Naive thymus-derived CD4-positive, alpha-beta T cell (primary cell): ENCODE data around the gene MATN1. TPM values are rescaled to one million over a fixed set of nuclear protein-coding genes. Genes with fewer than 3 reads are reported as not detected.

Experiments used
- ATAC-seq: fragments of 150-1000 bp; cut with Tn5 transposase; 2 replicates; pipeline ENCODE4 v1.10.0; 2021; ENCODE audit warnings: mild to moderate bottlenecking, moderate library complexity
- CTCF ChIA-PET: fragments of 350-600 bp; sonication (Branson Sonifier 250); formaldehyde crosslinking; loops from one replicate; lab custom pipeline; 2021; ENCODE audit warnings: antibody characterized with exemption; lab: Charles Lee
- POLR2A ChIA-PET: fragments of 350-600 bp; sonication (Branson Sonifier 250); formaldehyde crosslinking; loops from one replicate; lab custom pipeline; 2021; ENCODE audit warnings: antibody characterized with exemption, inconsistent platforms; lab: Charles Lee
- DNase-seq, 9 donors: peaks; one replicate each; pipeline versions ENCODE4 v3.0.0 to v3.0.0-alpha.2; 2020 to 2022; ENCODE audit warnings: mixed read lengths in 1 of 9
- H3K27ac ChIP-seq: one replicate; pipeline ENCODE4 v1.7.0; 2013; ENCODE audit warnings: mild to moderate bottlenecking, low read depth, low read length, moderate library complexity
- H3K27me3 ChIP-seq, 2 donors: one replicate each; pipeline ENCODE4 v1.7.0; 2013; ENCODE audit warnings: low read length in 2 of 2, mild to moderate bottlenecking in 2 of 2, moderate library complexity in 2 of 2; ENCODE audit not compliant: control insufficient read depth in 2 of 2, insufficient read depth in 2 of 2
- H3K36me3 ChIP-seq, 3 experiments: 1 replicate in 2 of 3; 2 replicates in 1 of 3; pipeline ENCODE4 v1.7.0; 2013; ENCODE audit warnings: low read length in 3 of 3, mild to moderate bottlenecking in 3 of 3, moderate library complexity in 1 of 3; ENCODE audit not compliant: insufficient read depth in 3 of 3, control insufficient read depth in 2 of 3
- H3K4me1 ChIP-seq, 2 donors: one replicate each; pipeline ENCODE4 v1.7.0; 2013; ENCODE audit warnings: low read length in 2 of 2, mild to moderate bottlenecking in 2 of 2, moderate library complexity in 1 of 2; ENCODE audit not compliant: control insufficient read depth in 2 of 2, insufficient read depth in 2 of 2
- H3K4me3 ChIP-seq: 2 replicates; pipeline ENCODE4 v1.7.0; 2013; ENCODE audit warnings: mild to moderate bottlenecking, low read length
- H3K9me3 ChIP-seq, 3 experiments: 1 replicate in 2 of 3; 2 replicates in 1 of 3; pipeline ENCODE4 v1.7.0; 2013; ENCODE audit warnings: low read length in 3 of 3; ENCODE audit not compliant: control insufficient read depth in 2 of 3
- H3K27ac Mint-ChIP-seq, 9 donors: one replicate each; pipeline ENCODE4 v1.8.0; 2020 to 2022; ENCODE audit warnings: mixed read lengths in 9 of 9, mild to moderate bottlenecking in 8 of 9, moderate library complexity in 5 of 9, inconsistent platforms in 2 of 9
- H3K27me3 Mint-ChIP-seq, 5 donors: one replicate each; pipeline ENCODE4 v1.8.0; 2021 to 2022; ENCODE audit warnings: mixed read lengths in 5 of 5, mild to moderate bottlenecking in 1 of 5
- H3K36me3 Mint-ChIP-seq, 5 donors: one replicate each; pipeline ENCODE4 v1.8.0; 2020 to 2022; ENCODE audit warnings: mixed read lengths in 5 of 5, mild to moderate bottlenecking in 3 of 5, inconsistent platforms in 1 of 5
- H3K4me1 Mint-ChIP-seq, 7 donors: one replicate each; pipeline ENCODE4 v1.8.0; 2020 to 2022; ENCODE audit warnings: mixed read lengths in 7 of 7, mild to moderate bottlenecking in 3 of 7, inconsistent platforms in 1 of 7
- H3K4me3 Mint-ChIP-seq, 10 donors: one replicate each; pipeline ENCODE4 v1.8.0; 2020 to 2022; ENCODE audit warnings: mild to moderate bottlenecking in 10 of 10, mixed read lengths in 10 of 10, moderate library complexity in 6 of 10, inconsistent platforms in 2 of 10
- H3K9me3 Mint-ChIP-seq, 11 donors: one replicate each; pipeline ENCODE4 v1.8.0; 2020 to 2022; ENCODE audit warnings: mixed read lengths in 11 of 11, mild to moderate bottlenecking in 4 of 11, inconsistent platforms in 1 of 11, moderate library complexity in 1 of 11
- intact Hi-C, 2 donors: fragments of 100-400 bp; cut with micrococcal nuclease; formaldehyde crosslinking; loops; one replicate each; pipeline ENCODE4 v1.15.1; 2023
- polyA plus RNA-seq, 2 donors: library from polyadenylated mRNA; unstranded; fragments of 300-500 nt; fragmentation: Illumina TruSeq; gene quantifications; one replicate each; pipeline ENCODE4 v1.2.3, GENCODE V29; 2021
- total RNA-seq, 6 experiments: library from RNA in 5 of 6; stranded (reverse) in 5 of 6; gene quantifications; 1 replicate in 5 of 6; 2 replicates in 1 of 6; pipeline ENCODE4 v1.2.3 and lab custom pipeline; 2021 to 2026

The MATN1 gene
- total and polyA plus RNA-seq, 7 experiments from 2014 or later = 0.08 to 3.6 (median 0.22) TPM; not detected in 2

DNA sequence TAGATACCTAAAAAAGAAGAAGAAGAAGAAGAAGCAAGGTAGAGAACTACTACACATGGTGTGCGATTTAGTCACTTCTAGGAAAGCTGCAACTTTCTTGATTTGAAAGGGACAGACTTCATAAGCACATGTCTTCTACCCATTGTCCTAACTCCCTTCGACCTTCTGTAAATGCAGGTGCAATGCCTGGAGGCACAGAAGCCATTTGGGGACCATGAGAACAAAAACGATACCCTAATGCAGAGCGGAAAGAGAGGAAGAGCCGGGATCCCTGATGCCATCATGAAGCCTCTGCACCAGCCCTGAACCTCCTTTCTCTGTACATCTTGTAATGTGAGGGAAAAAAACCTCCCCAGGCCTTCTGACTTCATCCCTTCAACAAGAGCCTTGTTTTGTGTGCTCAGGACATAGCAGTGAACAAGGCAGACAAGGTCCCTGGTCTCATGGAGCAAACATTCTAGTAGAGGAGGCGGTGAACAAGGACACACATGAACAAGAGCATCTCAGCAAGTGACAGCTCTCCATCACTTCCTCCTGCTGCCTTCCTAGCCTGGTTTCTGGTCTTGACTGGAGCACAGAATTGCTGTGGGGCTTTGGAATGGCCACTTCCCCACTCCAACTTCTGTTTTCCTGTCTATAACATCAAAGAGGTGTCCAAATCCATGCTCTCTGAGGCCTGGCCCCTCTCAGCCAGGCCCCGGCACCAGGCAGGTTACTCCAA, 39.7 kb upstream of the MATN1 start:
- Histone ChIP-seq H3K4me3 (no peak overlapping the region), H3K36me3 (no peaks in the 10 kb centered on the region), H3K9me3 (no peaks in the 10 kb centered on the region), H3K27me3 (no peaks in the 10 kb centered on the region), H3K27ac (peak overlapping the region; percentile 98), H3K4me1 (peaks cover 25 to 67% of the 10 kb centered on the region in 2 donors)
- no peaks in the 10 kb centered on the region for H3K36me3 Mint-ChIP-seq
- H3K4me1 Mint-ChIP-seq = peaks cover 40 to 87% (median 71%) of the 10 kb centered on the region in 7 donors
- POLR2A ChIA-PET = interaction anchor here (31.3 kb wide), 1 partner anchor 25 kb away, joined by 1281 read pairs; the partner anchor contains the start of genes LAPTM5 and MATN1
- intact Hi-C loops = no loop called here
- H3K4me3 Mint-ChIP-seq = peak overlapping the region in 5 of 10 donors; percentile 14 to 47 (median 32)
- peak overlapping the region; percentile 78 to 99 (median 87) for H3K27ac Mint-ChIP-seq
- CTCF ChIA-PET = interaction anchor here (1.3 to 11.9 kb wide), 3 partner anchors 11 to 18 kb away, joined by 3 to 133 read pairs (median 36); no protein-coding TSS in a partner anchor
- ATAC-seq (no peak), DNase-seq (no peak)
- H3K9me3 Mint-ChIP-seq = no peaks in the 10 kb centered on the region
- no peaks in the 10 kb centered on the region for H3K27me3 Mint-ChIP-seq

DNA sequence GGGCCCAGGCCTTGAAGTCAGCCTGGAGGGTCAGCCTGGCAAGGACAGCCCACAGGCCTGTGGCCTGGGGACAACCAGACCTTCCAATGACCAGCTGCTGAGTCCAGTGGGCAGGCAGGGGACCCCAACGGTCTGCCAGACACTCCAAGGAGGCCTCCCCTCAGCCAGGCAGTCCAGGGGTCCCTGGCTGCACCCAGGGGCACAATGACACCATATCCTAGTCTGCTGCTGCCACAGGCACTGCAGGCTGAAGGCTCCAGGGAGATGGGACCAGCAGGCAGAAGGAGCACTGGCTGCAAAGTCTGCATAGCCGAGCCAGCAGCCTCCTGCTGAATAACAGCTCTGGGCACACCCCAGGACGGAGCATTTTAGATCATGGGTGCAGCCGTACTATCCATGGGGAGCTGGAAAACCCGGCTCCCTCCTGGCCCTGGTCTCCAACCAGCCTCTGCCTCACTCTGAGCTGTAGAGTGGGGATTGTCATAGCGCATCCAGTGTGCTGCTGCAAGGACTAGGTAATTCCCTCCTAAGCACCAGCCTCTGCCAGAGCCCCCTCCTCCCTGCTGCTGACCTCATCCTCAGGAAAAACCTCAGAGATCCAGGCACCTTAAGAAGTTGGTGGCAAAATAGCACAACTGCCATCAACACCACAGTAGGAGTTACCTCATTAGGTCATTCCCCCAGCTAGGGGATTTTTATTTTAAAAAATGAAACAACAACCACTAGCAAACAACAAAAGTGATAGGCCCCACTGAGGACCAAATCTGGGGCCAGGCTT, 39.0 kb upstream of the MATN1 start:
- intact Hi-C loops = no loop called here
- H3K36me3 Mint-ChIP-seq = peaks cover 0 to under 1% (median 0%) of the 10 kb centered on the region in 5 donors
- no peaks in the 10 kb centered on the region for H3K27me3 Mint-ChIP-seq
- H3K4me1 Mint-ChIP-seq = peaks cover 42 to 93% (median 74%) of the 10 kb centered on the region in 7 donors
- Histone ChIP-seq H3K27me3 (no peaks in the 10 kb centered on the region), H3K9me3 (no peaks in the 10 kb centered on the region), H3K27ac (peak overlapping the region; percentile 98), H3K36me3 (peaks cover 0 to 2% (median 0%) of the 10 kb centered on the region in 3 experiments), H3K4me3 (no peak overlapping the region), H3K4me1 (peaks cover 29 to 71% of the 10 kb centered on the region in 2 donors)
- H3K9me3 Mint-ChIP-seq = no peaks in the 10 kb centered on the region
- DNase-seq = no peak
- POLR2A ChIA-PET = interaction anchor here (0.8 to 31.3 kb wide), 2 partner anchors 17 to 24 kb away, joined by 4 to 1281 read pairs; partner anchors contain the start of genes LAPTM5 and MATN1
- CTCF ChIA-PET = interaction anchor here (1.3 to 11.9 kb wide), 5 partner anchors 10 to 42 kb away, joined by 3 to 133 read pairs (median 36); no protein-coding TSS in a partner anchor
- H3K4me3 Mint-ChIP-seq = peak overlapping the region in 7 of 10 donors; percentile 6 to 95 (median 32)
- ATAC-seq = peak; percentile 23
- peak overlapping the region in 8 of 9 donors; percentile 78 to 99 (median 87) for H3K27ac Mint-ChIP-seq

DNA sequence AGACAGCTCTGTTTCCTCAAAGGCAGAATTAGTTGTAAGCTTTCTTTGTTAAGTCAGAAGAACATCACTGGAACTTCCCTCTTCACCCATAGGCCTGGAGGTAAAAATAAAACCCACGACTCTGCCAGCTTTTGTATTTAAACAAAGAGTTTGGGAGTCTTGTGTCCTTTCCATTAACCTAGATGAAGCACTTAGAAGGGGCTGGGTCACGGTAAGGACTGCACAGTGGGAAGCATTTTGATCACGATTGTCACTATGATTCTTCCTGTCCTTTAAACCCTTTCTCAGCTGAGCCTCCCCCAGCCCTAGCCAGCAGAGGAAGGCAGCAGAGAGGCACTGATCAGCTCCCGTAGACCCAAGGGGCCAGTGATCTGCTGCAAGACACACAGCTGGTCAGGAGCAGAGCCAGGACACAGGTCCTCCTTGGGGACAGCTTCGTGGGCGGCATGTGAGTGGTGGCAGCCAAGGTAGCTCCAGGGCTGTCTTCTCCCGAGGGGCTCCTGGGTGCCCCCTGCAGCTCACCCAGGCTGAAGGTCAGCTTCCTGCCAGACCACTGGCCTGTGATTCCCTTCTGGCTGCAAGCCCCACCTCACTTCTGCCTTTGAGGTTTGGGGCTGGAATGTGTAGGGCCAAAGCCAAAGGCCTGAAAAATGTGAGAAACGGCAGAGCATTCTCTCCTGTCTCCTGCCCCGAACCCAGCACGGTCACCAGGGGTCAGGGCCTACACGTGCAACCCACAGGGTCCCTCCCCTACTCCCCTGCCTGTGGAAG, 38.2 kb upstream of the MATN1 start:
- H3K36me3 Mint-ChIP-seq = peaks cover 0 to 5% (median 2%) of the 10 kb centered on the region in 5 donors
- ChIA-PET CTCF (interaction anchor here (0.6 to 11.9 kb wide), 9 partner anchors 9 to 164 kb away, joined by 3 to 133 read pairs (median 6); partner anchors contain the start of gene MATN1), POLR2A (interaction anchor here (0.8 to 31.3 kb wide), 3 partner anchors 9 to 23 kb away, joined by 3 to 1281 read pairs (median 4); partner anchors contain the start of genes LAPTM5 and MATN1)
- intact Hi-C loops = loop anchor here in 1 of 2 donors (1.0 kb wide), 1 partner anchor 18 kb away; no protein-coding TSS in a partner anchor
- no peaks in the 10 kb centered on the region for H3K27me3 Mint-ChIP-seq
- H3K4me3 Mint-ChIP-seq = peak overlapping the region; percentile 70 to 100 (median 96)
- no peaks in the 10 kb centered on the region for H3K9me3 Mint-ChIP-seq
- Histone ChIP-seq H3K4me3 (no peak overlapping the region), H3K4me1 (peaks cover 29 to 71% of the 10 kb centered on the region in 2 donors), H3K36me3 (peaks cover 0 to 9% (median 0%) of the 10 kb centered on the region in 3 experiments), H3K9me3 (no peaks in the 10 kb centered on the region), H3K27me3 (no peaks in the 10 kb centered on the region), H3K27ac (peak overlapping the region; percentile 98)
- H3K4me1 Mint-ChIP-seq = peaks cover 42 to 90% (median 72%) of the 10 kb centered on the region in 7 donors
- peak overlapping the region; percentile 70 to 99 (median 97) for H3K27ac Mint-ChIP-seq
- ATAC-seq (no peak), DNase-seq (peak in 2 of 9 donors; percentile 28 to 35)

DNA sequence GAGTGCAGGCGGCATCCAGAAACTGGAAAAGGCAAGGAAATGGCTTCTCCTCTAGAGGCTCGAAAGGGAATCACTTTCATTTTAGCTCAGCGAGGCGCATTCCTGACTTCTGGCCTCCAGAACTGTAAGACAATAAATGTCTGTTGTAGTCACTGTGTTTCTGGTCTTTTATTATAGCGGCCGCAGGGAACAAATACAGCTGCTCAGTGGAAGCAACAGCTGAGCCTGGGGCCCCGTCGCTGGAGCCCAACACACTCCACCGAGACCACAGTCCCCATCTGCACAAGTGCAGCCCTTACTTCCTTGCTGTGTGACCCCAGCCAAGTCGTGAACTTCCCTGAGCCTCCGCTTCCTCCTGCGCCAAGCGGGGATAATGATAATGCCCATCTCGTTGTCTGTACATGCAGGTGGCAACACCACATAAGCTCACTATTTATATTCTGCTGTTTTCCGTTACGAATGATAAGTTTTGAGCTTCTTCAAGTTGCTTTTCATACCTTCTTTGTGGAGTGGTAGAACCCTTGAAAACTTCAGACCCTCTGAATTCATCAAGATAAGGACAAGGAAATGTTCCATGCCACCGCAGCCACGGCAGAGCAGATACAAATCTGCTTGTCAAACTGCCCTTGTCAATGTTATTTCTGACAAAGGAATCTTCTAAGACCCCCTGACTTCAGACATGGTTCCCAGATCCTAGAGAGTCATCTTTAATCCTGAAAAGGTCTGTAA, 37.4 kb upstream of the MATN1 start:
- ChIA-PET POLR2A (interaction anchor here (0.9 to 31.3 kb wide), 3 partner anchors 9 to 23 kb away, joined by 3 to 1281 read pairs (median 3); partner anchors contain the start of genes LAPTM5 and MATN1), CTCF (interaction anchor here (0.6 to 11.9 kb wide), 10 partner anchors 8 to 559 kb away, joined by 3 to 133 read pairs (median 6); partner anchors contain the start of gene MATN1)
- Mint-ChIP-seq H3K36me3 (peaks cover 0 to 10% (median 4%) of the 10 kb centered on the region in 5 donors), H3K4me1 (peaks cover 42 to 82% (median 67%) of the 10 kb centered on the region in 7 donors), H3K4me3 (peak overlapping the region; percentile 72 to 100 (median 96)), H3K27me3 (no peaks in the 10 kb centered on the region), H3K9me3 (no peaks in the 10 kb centered on the region), H3K27ac (peak overlapping the region; percentile 70 to 99 (median 97))
- no peak for ATAC-seq
- peak overlapping the region; percentile 45 for H3K4me3 ChIP-seq
- intact Hi-C loops = loop anchor here in 1 of 2 donors (1.0 kb wide), 1 partner anchor 19 kb away; no protein-coding TSS in a partner anchor
- H3K36me3 ChIP-seq = peaks cover 0 to 9% (median 0%) of the 10 kb centered on the region in 3 experiments
- H3K4me1 ChIP-seq = peaks cover 29 to 63% of the 10 kb centered on the region in 2 donors
- no peaks in the 10 kb centered on the region for H3K9me3 ChIP-seq
- DNase-seq = peak in 2 of 9 donors; percentile 15 to 46
- H3K27ac ChIP-seq = peak overlapping the region; percentile 98
- no peaks in the 10 kb centered on the region for H3K27me3 ChIP-seq

- Mint-ChIP-seq H3K4me3 (peak overlapping the region; percentile 72 to 100 (median 96)), H3K4me1 (peaks cover 51 to 82% (median 74%) of the 10 kb centered on the region in 7 donors), H3K27ac (peak overlapping the region; percentile 60 to 99 (median 97)), H3K9me3 (no peaks in the 10 kb centered on the region), H3K27me3 (no peaks in the 10 kb centered on the region), H3K36me3 (peaks cover 0 to 20% (median 5%) of the 10 kb centered on the region in 5 donors)
- DNase-seq = peak in 8 of 9 donors; percentile 56 to 81 (median 64)
- CTCF ChIA-PET = interaction anchor here (1.5 to 11.9 kb wide), 5 partner anchors 8 to 40 kb away, joined by 5 to 133 read pairs (median 36); partner anchors contain the start of gene MATN1
- H3K9me3 ChIP-seq = no peaks in the 10 kb centered on the region
- peak overlapping the region; percentile 98 for H3K27ac ChIP-seq
- H3K27me3 ChIP-seq = no peaks in the 10 kb centered on the region
- intact Hi-C loops = loop anchor here in 1 of 2 donors (10.0 kb wide), 1 partner anchor 305 kb away; the partner anchor contains the start of gene PUM1
- ATAC-seq = peak; percentile 23
- POLR2A ChIA-PET = interaction anchor here (1.0 to 31.3 kb wide), 3 partner anchors 8 to 22 kb away, joined by 3 to 1281 read pairs (median 33); partner anchors contain the start of genes LAPTM5 and MATN1
- H3K4me1 ChIP-seq = peaks cover 37 to 56% of the 10 kb centered on the region in 2 donors
- peak overlapping the region; percentile 45 for H3K4me3 ChIP-seq
- peaks cover 0 to 9% (median 0%) of the 10 kb centered on the region in 3 experiments for H3K36me3 ChIP-seq
Observed at GRCh38 chr1:30759718-30760281, 36.4 kb upstream of the MATN1 start.
